CD1c-positive myeloid dendritic cell (primary cell): Measurements from ENCODE around the gene RNH1.

Experiments used
- DNase-seq: peaks from one replicate; pipeline ENCODE4 v3.0.0-alpha.2; 2016; ENCODE audit errors: extremely low spot score

Gene RNH1

DNA sequence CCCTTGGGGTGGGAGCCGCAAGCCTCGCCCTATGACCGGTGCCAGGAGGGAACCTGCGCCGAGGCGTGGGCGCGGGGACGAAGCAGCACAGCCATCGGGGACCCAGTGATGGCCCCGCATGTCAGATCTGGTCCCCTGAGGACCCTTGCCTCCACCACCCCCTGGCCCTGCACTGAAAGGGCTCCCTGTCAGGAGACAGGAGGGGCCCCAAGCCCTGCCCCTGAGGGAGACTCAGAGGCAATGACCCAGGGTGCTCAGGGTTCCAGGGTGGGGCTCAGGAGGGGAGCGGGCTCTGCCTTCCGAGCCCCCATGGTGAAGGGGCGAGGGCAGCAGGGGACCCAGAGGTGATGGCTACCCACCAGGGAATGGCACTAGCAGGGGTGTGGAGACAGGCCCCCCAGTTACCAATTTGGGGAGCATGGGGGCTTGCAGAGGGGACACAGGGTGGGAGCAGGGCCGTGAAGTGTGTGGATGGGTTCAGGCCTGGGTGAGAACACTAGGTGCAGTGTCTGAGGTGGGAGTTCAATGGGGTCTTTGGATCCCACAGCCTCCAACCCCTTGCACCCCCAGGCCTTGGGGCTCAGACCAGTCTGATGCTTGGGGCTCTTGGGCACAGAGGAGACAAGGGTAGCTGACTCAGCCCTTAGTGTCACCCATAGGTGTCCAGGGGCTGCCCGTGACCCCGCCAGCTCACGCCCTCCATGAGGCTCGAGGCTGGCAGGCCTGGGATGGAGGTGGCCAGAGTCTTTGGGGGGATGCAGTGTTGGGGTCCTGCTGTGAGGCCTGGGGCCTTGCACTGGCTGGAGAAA is 30.8 kb upstream of the RNH1 start:
- DNase-seq: peak; percentile 15

- DNase-seq: peak; percentile 97
Observed at GRCh38 chr11:536841-537621, 30.0 kb upstream of the RNH1 start, which contains the start of gene LRRC56. Gene LRRC56, plus strand, starts transcription at chr11:537527. Its CDS starts 3,158 bp downstream, at chr11:540685.

GRCh38 chr11:535519-536454 is 28.7 kb upstream of the RNH1 start, which contains the start of gene HRAS:
Gene HRAS, minus strand, starts transcription at chr11:535576.
- peak; percentile 98 for DNase-seq

GRCh38 chr11:535210-535518 is 28.1 kb upstream of the RNH1 start:
- no peak for DNase-seq

DNA sequence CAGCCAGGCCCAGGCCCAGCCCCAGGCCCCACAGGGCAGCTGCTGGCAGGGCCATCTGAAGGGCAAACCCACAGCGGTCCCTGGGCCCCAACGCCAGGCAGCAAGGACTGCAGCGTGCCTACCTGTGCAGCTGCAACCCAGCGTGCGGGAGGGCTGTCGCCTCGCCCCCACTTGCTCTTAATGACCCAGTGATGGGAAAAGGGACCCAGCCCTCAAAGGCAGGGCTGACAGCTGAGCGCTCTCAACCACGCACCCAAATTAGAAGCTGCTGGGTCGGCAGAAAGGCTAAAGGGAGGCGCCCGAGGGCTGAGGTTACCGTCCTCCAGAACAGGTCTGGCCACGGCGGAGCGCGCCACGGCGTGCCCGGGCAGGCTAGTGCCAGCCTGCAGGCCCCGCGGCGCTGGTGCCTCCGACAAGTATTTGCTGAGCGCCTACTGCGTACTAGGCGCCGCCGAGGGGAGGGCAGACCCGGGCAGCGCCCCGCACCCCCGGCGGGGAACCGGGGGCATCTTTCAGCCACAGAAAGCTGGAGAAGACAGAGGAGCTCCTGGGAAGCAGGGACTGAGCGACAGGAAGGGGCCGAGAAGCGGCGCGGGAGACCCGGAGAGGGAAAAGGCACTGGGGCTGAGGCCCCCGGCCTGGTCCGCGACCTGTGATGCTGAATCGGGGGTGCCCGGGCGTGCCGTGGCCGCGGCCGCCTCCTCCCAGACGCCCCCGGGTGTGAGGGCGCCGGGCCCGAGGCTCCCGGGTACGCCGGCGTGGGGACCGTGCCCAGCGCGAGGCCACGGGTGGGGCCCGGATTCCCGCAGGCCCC is 27.6 kb upstream of the RNH1 start:
- peak; percentile 7 for DNase-seq

DNA sequence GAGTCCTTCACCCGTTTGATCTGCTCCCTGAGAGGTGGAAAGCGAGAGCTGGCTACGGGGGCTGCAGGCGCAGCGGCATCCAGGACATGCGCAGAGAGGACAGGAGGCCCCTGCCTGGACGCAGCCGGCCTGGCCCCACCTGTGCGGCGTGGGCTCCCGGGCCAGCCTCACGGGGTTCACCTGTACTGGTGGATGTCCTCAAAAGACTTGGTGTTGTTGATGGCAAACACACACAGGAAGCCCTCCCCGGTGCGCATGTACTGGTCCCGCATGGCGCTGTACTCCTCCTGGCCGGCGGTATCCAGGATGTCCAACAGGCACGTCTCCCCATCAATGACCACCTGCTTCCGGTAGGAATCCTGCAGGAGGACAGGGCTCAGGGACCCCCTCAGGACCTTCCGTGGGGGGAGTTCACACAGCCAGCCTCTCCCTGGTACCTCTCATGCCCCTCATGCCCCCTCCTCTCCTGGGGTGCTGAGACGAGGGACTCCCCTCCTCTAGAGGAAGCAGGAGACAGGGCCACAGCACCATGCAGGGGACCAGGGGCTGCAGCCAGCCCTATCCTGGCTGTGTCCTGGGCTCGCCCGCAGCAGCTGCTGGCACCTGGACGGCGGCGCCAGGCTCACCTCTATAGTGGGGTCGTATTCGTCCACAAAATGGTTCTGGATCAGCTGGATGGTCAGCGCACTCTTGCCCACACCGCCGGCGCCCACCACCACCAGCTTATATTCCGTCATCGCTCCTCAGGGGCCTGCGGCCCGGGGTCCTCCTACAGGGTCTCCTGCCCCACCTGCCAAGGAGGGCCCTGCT is 26.7 kb upstream of the RNH1 start:
- DNase-seq: no peak

- no peak for DNase-seq
Observed at GRCh38 chr11:532986-533585, 26.0 kb upstream of the RNH1 start.

- no peak for DNase-seq
Observed at GRCh38 chr11:532527-532985, 25.5 kb upstream of the RNH1 start.

DNA sequence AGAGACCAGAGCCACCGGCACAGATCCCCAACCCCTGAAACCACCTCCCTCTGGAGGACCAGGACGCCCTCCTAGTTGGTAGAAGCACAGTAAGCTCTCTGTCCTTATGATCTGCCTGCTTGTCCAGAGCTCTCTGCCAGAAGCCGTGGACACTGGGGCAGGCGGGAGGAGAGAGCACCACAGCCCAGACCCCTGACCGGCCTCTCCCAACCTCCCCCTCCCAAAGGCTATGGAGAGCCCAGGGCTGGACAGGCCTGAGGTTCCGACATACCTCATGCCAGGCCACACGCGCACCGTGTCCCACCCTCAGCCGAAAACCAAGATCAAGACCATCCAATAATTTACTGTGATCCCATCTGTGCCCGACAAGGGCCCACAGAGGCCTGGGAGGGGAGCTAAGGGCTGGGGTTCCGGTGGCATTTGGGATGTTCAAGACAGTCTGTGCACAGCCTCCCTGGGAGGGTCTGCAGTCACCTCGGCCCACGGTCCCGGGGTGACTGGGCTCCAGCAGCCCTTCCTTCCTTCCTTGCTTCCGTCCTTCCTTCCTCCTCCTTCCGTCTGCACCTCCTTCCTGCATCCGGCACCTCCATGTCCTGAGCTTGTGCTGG is 25.0 kb upstream of the RNH1 start:
- DNase-seq: no peak

DNA sequence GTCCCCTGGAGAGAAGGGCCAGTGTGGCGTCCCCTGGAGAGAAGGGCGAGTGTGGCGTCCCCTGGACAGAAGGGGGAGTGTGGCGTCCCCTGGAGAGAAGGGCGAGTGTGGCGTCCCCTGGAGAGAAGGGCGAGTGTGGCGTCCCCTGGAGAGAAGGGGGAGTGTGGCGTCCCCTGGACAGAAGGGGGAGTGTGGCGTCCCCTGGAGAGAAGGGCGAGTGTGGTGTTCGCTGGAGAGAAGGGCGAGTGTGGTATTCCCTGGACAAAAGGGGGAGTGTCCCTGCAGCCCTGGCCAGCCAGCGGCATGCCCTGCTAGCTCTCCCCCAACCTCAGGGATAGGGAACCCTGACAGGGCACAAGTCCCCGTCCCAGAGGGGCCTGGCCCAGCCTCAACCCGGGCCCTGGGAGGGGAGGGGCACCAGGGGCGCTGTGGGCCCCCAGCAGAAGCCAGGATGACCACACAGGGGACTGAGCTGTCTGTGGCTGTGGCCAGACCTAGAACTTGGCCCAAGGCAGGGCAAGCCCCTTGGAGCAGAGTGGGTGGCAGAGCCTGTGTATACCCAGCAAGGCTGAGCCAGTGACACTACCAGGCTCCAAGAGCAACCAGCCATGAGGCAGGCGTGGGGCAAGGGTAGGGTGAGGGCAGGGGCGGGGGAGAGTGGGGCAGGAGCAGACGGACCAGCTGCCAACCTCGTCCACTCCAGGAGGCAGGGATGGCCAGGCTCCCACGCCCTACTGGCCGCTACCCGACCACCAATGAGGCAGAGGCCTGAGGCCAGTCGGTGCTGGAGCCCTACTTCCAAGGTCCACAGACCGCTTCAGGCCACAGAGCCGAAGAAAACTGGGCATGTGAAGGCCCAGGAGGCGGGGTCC is 24.2 kb upstream of the RNH1 start:
- no peak for DNase-seq

GRCh38 chr11:529728-530411 is 22.8 kb upstream of the RNH1 start:
- DNase-seq: no peak

- DNase-seq: no peak
Observed at GRCh38 chr11:528815-529727, 22.0 kb upstream of the RNH1 start.

DNA sequence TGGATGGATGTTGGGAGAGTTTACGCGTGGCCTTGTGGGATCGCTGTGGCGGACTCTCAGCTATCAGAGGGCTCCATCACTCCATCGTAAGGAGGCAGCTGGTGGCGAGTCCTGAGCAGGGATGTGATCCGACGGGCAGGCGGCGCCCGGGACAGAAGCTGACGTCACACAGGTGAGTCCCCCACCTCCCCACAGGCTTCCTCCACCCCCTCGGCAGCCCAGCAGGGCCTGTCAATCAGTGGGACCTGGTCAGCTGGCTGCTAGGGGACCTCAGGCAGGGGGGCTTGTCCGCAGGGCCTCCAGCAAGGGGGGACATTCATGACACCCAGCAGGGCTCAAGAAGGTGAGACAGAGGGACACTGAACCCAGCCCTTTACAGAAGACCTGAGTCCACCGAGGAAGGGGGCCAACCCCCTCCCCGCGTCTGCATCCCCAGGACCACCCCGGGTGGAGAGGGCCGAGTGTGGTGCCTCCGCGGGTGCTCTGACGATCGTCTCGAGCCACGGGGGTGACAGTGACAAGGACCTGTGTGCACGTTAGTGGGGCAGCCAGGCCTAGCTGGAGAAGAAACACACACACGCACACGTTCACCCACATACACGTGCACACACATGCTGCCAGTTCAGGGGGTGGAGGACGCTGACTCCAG is 21.2 kb upstream of the RNH1 start:
- DNase-seq: no peak

DNA sequence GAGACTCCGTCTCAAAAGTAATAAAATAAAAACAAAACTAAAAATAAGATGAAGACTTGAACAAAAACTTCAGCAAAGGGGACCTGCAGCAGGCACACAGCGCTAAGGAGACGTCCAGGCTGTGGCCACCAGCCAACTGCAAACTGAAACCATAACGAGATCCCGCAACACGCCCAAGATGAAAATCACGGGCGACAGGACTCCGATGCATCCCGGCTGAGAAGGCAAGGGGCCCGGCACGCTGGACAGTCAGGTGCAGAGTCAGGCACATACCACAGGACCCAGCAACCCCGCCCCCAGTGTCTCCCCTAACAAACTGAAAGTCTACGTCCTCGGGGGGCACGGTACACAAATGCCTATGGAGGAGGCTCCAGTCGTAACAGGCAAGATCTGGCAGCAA is 19.1 kb upstream of the RNH1 start:
- DNase-seq: no peak

DNA sequence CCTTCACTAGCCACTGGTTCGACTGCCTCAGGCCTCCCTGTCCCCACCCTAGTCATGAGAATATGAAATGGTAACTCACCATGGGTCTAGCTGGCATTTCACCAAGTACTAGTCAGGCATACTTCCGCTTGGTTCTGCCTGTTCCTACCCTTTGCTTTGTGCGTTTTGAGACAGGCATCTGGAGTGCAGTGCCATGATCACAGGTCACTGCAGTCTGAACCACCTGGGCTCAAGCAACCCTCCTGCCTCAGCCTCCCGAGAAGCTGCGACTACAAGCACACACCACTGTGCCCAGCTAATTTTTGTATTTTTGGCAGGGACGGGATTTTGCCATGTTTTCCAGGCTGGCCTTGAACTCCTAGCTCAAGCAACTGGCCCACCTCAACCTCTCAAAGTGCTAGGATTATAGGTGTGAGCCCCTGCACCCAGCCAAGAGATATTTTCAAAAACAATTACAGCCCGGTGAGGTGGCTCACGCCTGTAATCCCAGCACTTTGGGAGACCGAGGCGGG is 14.2 kb upstream of the RNH1 start:
- DNase-seq: no peak
